NCI-H146 (cell line): ENCODE data around the gene HIVEP2.

Experiments
- DNase-seq: peaks from one replicate; lab custom pipeline; 2025; lab: John Stamatoyannopoulos, UW

HIVEP2 gene

DNA sequence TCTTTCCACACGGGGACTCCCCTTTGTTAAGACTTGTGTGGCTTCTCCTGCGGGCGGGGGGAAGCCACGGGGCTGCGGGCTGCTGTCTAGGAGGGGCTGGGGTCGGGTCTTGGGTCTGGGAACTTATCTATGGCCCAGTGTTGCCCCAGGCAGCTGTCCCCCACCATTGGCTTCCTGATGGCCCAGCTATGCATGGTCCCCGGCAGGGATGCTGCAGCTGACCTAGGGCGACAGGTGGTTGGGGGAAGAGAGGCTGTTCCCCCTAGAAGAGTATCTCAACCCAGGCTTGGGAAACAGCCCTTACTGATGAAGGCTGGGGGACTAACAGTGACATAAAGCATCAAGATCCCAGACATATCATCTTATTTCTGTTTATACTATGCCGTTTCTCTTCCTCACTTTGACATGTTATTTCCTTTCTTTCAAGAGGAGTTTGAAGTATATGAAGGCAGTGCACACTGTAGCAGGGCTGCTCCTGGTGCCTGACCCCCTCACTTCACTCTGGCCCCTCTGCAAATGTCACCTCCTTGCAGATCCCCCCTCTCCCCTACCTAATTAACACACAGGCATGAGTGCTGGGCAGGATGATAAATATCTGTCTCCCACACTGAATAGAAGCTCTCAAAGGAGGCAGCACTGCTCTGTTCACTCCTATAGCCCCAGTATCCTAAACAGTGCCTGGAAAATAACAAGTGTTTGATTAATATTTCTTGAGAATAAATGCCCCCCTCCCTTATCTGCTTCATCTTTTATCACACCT, 87.0 kb downstream of the HIVEP2 start:
- no peak for DNase-seq

DNA sequence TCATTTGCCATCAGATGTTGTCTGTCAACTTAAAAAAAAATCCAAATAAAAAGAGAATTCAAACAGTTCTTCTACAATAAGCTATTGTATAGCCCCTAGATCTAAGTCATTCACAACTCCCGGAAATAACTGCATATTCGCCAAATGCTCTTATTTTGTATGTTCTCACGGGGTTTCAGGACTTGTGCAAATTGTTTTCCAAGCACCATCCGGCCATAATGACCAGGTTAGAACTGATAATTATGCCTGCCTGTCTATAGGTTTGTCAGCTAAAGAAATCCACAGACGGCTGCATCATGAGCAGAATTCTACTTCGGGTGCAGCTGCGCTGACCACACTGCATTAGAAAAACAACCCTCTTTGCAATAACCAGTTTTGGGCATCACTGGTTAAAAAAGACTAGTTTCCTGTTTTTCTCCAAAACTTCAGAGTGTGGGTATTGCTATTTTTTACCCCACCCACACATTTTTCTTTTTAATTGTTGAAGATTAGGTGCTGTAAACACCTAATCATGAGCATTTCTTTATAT, 87.7 kb downstream of the HIVEP2 start:
- no peak for DNase-seq

DNA sequence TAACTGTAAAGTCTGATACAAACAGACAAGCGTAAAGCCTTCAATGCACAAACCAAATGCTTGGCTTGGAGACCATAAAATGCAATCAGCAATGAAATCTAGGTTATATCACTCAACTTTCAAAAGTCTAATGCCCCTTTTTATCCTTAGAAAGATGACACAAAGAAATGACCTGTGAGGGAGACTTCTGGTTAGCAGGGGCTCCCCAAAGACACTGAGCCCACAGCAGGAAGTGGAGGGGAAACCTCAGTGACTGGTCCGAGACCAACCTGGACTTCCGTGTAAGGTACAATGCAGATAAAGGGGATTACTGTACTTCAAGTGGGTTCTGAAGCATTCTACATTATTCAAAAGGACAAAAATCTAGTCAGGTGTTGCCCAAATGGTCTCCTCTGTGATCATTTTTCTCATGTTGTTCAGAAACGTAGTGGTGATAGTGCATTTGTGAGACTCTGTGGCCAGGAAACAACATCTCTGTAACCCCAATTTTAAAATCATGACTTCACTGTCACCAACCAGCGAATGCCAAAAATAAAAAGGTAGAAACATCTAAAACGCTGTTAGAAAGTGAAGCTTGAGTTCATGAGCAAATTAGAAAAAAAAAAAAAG, 88.2 kb downstream of the HIVEP2 start:
- no peak for DNase-seq

DNA sequence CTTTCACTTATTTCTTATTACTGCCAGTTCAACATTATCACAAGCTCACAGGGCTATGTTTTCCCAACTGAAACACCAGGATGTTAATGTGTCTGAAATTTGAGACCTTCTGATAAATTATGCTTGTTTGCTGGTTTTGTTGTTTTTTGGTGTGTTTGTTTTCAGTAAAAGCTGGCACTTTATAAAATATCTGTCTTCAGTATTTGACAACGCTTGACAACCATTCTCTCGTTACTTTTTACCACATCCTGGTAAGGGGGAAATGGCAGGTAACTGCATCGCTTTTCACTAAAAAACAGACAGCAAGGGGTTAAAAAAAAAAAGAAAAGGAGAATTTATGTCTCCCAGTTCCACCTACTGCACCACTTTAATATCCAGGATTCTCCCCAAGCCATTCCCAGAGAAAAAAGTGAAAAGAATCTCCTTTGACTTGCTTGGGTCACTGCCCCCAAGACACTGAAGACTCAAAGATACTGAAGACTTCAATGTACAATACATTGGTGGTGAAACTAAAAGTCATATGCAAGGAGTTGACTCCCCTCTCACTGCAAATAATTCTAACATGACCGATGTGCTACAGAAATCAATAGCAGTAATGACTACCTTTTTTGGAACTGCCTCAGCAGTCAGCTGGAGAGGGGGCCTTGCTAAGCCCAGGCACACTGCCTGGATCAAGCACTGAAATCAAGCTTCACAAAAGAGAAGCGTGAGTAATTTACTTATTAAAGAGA, 88.9 kb downstream of the HIVEP2 start:
- DNase-seq, result no peak

DNA sequence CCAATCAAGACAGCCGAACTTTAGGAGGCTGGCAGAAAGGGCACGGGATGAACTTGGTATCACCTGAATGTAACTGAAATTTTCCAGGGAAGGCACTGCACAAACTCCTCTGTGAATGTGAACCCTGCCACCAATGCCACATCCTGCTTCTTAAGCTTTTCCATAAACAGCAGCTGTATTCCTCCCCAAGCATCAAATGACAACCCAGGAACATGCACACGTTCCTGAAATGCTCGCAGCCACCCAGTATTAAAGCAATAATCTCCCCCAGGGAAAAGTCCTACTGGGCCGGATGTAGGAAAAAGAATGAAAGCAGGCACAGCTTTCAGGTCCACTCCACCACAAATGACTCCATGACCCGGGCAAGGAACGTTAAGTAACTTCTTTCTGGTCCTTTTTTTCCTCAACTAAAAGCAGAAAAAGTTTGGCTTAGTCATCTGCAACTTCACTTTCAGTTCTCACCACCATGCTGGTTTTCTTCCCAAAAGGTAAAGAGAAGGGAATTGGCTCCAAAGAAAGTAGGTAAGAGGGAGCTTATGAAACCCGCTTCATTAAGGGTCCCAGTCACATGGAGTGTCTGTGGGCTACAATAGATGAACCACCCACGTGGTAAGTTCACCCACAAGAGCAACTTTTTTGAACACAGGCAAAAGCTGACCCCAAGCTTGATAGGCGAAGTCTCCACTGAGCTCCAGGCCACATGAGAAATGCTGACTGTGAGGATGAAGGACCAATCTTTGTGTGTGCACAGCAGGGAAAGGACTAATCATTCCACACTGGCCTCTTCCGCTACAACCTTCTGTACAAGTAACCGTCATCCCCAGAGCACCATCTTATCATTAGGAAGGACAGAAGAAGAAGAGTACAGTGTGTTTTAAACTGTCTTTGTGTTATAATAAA, 90.1 kb downstream of the HIVEP2 start:
- no peak for DNase-seq

DNA sequence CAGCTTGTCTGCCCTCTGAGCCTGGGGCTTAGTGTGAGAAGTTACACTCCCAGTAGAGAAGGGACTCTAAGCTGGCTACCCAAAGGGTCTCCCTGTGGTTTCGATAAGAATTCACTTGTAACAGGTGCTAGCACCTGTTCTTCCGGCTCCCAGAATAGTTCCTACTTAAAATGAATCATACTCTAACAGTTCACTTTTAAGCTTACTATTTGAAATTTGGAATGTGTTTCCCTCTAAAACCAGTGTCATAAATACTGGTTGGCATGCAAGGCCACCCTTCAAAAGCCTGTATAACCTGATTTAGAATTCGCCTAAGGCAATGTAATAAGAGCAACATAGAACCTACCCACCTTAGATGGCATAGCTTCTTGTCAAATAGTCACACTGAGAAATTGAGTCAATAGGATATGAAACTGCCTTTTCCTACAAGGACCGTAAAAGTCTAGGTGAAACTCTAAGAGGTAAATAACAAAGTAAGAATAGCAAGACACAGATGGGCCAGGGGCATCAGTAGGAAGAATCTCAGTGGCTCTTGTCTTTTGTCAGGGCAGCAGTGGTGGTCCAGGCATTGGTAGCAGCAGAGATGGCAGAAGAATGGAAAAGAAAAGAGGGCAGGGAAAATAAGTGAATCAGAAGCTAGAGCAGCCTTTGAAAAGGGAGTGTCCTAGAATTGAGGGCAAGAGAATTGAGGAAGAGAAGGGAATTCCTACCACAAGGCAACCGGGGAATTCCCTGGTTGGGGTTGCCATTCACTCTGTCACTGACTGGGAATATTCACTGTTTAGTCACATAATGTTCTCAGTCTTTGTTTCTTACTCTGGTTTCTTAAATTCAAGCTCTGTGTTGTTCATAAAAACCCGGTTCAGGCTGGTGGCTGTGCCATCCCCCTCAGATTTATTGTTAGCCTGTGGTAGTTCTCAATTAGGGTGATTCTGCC, 91.5 kb downstream of the HIVEP2 start:
- no peak for DNase-seq

DNA sequence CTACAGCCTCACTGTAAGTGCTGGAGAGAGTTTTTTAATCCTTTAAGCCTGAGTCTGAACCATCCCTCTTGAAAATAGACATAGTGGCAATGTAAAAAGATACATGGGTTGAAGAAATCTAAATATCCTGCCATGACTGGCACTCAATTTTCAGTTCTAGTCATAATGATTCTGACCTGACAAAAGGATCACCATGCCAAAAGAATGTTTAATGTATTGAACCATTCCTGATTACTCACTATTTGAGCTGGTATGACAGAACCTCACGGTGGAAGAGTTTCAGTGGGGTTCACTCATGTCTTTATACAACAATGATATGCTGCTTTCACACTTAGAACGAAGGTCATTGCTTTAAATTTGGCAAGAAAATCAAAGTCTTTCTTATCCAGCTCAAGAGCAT, 93.4 kb downstream of the HIVEP2 start:
- DNase-seq, result no peak

DNA sequence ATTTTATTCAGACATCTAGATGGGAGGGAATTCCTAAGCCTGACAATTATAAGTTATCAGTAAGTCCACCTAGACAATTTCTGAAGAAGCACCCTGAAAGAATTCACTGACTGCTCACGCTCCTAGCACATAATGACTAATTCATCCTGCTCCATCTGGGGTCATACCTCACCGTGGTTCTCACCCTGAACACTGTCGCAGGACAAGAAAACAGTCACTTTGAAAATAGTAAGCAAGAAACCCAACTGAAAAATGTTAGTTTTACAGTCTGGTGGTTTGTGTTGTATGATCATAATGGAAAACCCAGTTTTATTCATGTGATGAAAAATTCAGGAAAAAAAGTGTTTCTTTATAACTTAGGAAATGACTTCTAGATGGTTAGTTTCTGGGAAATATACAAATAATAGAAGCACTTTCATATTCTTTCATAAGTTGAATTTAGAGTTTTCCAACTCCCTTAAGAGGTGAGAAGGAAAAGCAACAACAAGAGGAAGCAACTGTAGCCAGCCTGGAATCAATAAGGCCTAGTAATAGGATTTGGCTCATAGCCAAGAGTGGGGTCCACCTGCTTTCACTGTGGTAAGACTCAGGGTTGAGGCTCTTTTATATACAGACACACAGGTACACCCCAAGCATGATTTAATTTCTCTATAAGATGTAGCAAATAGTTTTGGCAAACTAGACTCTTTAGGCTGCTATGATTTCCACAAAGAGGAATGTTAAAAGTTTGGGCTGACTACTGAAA, 94.1 kb downstream of the HIVEP2 start:
- no peak for DNase-seq

DNA sequence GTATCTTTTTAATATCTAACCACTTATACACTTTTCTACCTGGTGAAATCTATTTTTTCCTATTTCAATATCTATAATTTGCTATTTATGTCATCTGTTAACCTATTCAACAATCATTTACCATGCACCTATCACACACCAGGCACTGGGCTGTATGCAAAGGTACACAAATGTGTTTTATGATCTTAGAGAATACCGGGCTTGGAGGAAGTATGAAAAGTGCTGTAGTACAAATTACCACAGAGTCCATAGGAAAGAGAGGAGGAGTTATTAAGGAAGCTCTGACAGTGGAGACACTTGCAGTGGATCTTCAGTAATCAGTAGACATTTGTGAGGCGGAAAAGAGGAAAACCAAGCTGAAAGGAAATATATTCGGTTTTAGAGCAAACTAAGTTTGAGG, 96.0 kb downstream of the HIVEP2 start:
- DNase-seq, result no peak

DNA sequence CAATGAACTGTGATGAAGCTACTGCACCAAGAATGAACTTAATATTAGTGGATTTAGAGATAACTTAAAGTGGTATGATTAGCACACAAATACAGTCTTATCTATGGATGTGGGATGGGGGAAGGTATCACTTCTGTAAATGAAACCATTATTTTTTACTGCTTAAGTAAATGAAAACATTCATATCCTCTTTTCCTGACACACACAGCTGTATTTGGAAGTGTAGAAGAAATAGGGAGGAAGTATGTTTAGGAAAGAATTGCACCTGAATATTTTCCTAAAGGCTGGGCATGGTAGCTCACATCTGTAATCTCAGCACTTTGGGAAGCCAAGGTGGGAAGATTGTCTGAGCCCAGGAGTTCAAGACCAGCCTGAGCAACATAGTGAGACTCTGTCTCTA, 96.8 kb downstream of the HIVEP2 start:
- DNase-seq, result no peak

DNA sequence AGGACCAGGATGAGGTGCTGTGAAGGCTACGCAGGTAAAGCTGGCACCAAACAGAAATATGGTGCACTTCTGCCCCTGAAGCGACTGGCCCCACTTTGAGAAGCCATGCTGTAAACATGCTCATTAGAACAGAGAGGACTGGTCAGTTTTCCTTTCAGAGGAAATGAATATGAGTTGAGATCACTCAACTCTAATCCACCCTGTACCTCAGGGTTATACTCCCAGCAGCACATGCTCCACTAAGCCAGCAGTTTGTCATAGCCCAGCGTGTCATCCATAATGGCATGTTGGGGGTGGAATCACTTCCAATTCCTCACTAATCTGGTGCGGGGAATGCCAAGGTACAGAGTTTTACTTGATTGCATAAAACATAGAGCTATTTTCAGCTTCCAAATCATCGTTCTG, 98.1 kb downstream of the HIVEP2 start:
- DNase-seq, result no peak

DNA sequence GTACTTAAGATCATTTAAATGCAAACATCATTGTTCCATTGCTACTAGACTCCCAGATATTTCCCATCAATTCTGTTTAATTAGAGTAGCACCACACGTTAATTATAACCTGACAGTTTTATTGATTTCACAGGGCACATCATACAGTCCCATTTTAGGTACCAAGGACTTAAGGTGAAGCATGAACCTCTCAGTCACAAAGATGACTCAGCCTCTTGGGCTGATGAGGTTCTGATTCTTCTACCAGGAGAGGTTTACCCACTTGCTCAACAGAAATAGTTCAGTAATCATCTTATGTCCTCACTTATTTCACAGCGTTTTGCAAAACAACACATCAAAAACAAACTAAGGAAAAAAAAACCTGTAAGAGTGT, 98.5 kb downstream of the HIVEP2 start:
- no peak for DNase-seq

DNA sequence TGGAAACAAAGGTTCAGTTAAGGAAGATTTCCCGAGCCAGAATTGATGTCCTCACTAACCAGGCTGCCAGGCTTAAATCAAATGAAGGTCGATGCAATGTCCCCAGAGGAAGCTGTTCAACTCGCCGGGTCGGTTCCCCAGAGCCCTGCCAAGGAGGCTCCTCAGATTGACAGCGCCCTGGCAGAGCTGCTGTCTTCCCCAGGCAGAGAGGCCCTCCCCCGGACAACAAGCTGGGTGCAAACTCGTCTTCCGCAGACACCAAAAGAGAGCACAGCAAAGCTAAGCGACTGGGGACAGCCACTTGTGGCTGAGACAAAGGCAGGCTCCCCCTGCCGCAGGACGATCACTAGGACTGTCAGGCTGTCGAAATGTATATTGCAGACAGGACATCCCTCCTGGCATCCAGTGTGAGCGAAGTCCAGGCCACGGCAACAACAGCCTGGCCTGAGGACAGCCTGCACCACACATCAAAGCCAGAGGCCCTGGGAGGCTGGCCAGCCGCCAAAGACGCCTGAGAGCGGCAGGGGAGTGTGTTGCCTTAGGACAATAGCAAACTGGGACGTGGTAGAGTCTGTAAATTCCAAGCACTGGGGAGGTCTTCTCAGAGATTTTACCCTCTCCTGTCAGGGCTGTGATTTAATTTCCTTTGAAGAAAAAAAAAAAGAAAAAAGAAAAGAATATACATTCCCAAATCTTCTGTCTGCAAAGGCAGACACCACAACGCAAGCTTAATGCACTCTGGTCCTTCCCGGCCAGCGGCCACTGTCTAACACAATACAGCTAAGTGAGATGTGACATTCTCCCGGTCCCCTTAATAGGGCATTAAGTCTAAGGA, 99.1 kb downstream of the HIVEP2 start:
- DNase-seq, result peak; percentile 5

DNA sequence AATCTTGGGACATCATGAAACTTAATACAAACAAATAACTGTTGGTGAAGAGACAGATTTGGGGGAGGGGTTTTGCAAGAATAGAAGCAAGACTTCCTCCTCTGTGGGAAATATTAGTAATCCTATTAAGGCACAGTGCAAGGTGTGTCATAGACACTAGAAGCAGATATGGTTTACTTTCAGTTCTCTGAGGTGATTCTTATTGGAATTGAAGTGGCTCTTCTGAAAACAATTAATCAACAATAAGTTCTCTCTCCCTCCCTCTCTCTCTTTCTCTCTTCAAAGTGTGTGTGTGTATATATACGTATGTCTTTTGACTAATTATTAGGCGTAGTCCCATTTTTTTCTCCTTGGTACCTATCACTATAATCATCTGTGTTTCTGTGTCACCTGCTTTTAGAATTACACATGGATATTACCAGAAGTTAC, 99.8 kb downstream of the HIVEP2 start:
- no peak for DNase-seq

DNA sequence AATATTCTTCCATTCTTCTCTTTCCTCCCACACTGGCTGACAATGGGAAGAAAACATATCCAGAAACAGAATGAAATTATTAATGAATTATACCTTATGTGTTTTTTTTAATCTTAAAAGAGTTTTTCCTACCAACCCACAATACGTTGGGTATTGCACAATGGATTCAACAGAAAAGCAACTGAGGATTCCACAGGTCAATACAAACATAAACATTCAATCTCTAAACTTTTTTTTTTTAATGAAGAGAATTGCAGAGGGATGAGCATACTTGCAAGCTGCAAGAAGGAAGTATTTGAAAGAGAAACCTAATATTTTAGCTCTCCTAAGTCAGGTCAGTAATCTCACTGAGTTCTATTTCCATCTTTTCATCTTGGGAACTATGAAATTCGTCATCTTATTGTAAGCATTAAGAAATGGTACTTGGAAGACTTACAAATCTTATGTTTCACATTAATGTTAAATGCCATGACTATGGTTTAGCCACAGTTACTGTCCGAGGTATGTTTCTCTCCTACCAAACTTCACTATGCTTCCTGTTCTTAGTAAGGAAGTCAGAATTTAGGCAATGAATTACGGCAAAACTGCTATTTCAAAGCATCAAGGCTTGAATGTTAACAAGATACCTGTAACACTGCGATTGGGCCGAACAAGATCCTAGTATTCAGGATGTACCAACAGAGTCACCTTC, 100.8 kb downstream of the HIVEP2 start:
- no peak for DNase-seq

DNA sequence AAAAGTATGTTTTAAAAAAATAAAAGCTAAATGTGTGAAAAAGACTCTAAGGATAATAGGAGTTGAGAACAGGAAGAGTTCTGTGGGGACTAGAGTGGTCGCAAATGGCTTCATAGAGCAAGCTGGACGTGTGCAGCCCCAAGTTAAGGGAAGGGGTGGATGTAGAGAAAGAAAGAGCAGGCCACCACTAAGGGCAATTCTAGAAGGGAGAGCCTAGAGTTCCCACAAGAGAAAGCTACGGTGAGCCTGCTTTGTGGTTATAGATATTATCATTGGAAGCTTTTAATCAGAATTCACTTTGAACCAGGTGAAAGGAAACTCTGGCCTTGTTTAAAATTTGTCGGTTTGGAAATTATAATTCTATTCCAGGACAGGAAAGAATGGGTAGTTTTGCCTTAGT, 101.6 kb downstream of the HIVEP2 start:
- DNase-seq, result no peak

DNA sequence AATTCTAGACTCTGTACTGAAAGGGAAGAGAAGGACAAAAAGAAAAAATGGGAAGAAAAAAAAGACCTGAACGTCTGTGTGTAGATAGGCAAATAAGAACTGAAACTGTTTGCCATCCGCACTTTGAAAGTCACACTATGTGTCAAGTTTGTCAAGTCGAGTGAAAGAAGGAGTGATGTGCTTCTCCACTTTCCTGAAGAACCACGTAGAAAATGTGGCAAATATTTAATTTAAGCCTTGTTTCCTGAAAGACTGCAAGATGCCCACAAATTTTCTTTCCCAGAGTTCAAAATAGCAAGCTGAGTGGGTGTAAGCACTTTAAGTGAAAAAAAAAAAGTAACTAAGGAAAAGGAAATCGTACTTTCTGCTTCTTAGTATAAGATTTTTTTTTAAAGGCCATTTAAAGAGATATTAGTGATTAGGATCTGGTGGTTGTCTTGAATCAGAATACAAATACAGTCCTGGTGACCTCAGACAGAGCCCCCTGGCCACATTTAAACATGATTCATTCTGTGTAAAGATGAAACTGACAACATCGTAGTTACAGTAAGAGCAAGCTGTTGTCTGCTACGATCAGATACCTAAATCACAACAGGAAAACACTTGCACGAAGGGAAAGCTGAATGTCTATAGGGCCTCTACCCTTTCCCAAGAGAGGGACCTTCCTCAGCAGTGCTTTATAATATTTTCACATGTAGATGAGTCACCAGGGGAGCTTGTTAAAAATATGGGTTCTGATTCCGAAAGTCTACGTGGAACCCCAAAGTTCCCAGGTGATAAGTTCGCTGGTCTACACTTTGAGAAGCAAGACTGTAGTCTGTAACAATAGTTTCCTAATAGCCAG, 102.3 kb downstream of the HIVEP2 start:
- DNase-seq, result no peak

DNA sequence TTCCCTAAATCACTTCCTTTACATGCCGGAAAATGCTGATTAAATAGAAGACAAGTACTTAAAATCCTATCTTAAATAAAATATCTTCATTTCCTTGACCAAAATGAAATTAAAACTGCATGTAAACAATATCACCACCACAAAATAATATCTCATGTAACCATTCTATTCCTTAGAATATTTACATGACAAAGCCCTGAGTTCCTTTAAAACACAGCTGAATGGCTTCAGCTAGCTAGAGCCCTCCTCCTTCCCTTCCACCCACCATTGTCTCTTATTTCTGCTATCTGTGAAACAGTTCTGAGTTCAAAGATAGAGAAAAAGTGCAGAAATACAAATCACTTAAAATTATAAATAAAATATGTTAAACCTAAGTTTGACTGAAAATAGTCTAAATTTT, 103.1 kb downstream of the HIVEP2 start:
- no peak for DNase-seq
